ENCODE results near the gene GTF3C5.

The GTF3C5 gene

DNA sequence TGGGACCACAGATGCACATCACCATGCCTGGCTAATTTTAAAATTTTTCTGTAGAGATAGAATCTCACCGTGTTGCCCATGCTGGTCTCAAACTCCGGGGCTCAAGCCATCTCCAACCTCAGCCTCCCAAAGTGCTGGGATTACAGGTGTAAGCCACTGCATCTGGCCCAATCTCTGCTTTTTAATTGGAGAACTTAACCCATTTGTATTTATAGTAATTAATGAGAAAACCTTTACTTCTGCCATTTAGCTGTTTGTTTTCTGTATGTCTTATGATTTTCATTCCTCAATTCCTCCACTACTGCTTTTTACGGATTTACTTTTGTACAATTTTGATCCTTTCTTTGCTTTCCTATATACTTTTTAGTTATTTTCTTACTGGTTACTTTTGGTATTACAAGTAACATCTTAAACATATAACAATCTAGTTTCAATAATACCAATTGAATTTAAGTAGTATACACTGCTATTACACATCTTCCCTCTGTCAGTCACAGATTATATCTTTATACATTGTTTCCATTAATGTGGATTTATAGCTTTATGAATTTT lies 64.1 kb downstream of the GTF3C5 start:
- no peak for DNase-seq

DNA sequence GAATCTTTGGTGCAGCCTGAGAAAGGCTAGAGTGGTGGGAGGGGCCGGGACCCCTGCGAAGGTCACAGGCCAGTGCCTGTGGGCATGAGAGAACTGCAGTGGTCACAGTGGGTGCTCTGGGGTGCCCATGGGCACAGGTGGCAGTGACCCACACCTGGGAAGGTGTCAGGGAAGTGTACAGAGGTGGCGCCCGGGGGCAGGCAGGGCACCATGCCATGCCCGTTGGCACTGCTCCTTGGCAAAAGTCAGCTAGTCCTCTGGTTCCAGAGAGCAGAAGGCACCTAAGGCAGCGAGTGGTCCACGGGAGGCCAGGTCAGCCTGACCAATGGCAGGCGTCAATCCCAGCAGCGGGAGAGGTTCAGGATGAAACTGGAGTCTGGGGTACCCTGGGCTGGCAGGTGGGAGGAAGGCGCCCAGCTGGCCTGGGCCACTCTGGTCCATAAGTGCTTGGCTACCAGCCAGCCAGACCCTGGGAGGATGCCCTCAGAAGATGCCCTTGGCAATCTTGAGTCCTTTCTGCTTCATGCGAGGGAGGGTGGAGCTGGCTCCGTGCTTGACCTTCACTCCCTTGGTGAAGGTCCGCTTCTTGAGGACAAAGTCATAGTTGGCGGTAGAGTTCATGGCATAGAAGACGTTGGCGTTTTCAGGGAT lies 67.4 kb downstream of the GTF3C5 start:
- DNase-seq: no peak

DNA sequence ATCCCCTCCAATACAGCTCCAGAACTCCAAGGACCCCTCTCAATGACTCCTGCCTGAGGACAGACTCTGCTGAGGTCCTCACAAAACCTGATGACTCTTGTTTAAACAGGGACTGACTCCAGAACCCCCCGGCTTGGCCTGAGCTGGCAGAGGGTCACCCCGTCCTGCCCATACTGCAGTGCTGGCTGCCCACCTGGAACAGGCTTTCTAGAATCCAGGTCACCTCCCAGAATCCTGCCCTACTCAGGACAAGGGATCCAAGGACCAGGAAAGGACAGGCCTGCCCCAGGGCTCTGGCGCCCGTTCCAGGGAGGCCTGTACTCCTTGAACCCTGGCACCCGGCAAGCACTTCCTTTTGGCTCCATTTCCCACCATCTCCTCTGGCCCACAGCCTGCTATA lies 68.1 kb downstream of the GTF3C5 start:
- no peak for DNase-seq

DNA sequence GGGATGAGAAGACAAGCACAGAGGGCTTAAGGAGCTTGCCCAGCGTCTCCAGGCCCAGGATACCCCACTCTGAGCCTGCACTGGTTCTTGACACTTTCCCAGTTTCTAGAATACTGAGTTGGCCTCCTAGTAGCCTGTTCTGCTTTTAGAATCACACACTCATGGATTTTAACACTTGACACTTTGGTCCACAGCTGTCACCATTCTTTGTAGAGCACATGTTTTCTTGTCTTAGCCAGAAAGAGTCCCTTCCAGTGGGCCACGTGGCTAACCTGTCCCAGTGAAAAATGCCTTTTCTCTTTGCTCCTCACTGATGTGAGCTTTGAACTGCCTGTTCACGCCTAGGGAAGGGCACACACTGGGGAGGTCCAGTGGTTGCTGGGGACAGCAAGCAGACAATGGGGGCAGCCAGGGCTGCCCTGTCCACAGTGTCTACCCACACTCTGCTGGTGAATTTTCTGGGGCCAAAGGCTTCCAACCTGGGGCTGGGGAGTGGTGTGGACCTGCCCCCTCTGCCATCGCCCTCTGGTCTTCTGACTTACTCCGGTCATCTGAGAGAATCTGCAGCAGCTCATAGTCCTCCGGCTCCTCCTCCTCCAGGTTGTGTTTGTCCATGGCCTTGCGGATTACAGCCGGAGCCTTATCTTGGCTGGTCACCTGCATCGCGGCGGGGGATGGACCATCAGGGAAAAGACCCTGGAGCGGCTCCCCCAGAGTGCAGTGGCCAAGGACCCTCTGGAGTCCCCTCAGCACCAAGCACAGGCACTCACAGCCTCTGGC lies 69.1 kb downstream of the GTF3C5 start:
- DNase-seq: no peak

DNA sequence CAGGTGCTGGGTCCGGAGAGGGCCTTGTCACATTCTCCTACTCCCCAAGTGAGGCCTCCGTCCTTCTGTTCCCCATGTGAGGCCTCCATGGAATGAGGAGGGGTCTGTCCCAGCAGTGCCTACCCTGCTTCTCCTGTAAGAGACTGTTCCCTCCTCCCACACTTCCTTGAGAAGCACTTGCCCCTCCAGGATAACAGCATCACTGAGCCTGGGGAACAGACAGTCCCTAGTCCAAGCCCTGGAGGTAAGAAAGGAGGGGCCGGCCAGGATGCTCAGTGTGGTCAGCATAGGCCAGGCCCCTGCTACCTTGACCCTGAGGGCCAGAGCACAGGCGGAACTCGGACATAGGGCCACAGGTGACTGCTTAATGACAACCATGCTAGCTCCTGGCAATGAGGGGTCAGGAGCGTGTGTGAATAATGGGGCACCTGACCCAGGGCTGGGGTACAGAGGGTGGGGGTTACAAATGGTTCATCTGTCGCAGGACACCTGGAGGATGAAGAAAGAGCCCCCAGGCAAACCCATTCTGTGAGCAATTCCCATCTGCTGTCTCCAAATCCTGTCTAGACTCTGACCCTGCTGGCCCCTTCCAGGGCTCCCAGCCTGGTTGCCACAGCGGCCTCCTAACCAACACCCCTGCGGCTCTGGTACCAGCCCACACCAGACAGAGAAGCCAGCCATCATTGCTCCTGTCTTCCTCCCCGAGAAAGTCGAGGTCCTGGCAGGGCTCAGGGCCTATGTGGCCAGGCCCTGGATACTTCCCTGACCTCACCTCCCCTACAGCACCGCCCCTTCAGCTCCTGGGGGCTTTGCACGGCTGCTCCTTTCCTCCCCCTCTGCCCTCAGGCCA lies 69.9 kb downstream of the GTF3C5 start:
- no peak for DNase-seq

GRCh38 chr9:133101356-133102189 lies 70.8 kb downstream of the GTF3C5 start:
- DNase-seq: no peak

- DNase-seq: no peak
Measured at GRCh38 chr9:133102190-133103021, 71.6 kb downstream of the GTF3C5 start.

DNA sequence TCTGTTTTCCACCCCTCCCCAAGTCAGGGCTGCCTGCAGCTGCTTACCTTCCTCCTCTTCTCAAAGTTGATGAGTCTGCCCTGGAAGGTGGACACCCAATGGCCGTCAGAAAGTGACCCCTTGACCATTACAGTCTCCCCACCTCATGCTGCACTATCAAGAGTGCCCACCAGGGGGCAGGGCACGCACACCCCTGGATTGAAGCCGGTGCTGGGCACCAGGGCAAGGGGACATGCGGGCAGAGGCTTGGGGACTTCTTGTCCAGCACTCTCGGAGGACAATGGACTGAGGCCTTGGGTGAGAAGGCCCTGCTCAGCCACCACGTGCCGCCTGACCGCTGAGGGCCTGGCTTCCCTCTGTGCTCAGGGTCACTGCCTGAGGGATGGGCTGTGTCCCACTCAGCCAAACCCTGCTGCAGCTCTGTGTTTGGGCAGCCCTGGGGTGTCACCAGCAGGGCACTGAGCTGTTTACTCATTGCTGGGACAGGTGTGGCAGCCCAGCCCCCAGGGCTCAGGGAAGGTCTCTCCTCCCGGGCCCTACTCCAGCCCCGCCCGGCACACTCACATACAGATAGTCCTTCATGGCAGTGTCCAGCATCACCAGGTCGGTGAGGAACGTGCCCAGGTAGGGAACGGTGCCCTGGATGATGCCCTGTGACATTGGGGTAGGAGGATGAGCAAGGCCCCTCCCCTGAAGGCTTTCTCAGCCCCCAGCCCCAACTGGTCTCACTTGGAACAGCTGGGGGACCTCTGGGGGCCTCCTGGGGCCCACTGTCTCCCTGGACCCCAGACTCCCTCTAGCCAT lies 72.6 kb downstream of the GTF3C5 start:
- DNase-seq: peak; percentile 70 to 80 (median 71)

DNA sequence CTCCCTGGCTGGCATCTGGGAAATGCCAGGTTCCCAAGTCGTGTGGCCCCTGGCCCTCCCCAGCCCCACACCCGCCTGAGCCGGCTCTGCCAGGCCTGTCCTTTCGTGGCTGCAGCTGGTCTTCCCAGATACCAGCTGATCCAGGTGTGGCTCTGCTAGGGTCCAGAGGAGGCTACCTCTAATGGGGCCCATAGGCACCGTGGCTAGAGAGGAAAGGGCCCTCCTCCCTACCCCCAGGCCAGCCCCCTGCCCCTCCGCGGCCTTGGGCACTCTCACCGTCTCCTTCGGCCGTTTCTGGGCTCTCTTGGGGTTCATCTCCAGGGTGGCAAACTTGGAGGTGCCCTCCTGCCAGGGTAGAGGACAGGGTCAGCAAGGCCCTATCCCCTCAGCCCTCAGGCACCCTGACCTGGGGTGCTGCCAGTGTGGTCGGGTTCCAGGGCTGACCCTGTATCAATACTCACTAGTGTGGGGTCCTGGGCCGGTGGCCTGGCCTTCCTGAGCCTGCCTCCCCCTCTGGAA lies 73.2 kb downstream of the GTF3C5 start:
- no peak for DNase-seq

DNA sequence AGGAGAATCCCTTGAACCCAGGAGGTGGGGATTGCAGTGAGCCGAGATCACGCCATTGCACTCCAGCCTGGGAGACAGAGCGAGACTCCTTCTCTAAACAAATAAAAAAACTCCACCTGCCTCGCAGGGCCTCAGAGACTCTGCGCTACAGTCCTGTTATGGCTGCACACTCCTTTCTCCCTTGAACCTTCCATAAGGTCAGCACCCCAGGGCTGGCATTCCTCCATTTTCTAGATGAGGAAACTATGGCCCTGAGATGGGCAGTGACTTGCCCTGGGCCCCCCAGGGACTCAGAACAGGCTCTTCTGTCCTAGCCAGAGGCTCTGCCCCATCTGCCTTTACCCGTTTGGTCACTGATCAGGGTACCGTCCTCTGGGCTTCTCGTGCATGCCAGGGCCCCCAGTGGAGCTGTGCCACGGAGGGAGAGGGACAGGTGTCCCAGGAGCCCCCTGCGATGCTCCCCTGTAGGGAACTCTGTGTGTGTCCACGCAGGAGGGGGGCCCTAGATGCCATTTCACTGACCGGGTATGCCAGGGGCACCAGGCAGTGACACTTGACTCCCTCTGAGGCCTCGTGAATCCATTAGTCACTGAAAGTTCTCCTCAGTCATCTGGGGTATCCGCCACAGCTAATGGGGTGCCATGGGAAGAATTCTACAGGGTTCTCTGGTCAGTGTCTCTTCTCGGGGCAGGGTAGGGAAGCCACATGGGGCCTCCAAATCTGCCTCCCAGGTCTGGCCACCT lies 74.1 kb downstream of the GTF3C5 start:
- no peak for DNase-seq

DNA sequence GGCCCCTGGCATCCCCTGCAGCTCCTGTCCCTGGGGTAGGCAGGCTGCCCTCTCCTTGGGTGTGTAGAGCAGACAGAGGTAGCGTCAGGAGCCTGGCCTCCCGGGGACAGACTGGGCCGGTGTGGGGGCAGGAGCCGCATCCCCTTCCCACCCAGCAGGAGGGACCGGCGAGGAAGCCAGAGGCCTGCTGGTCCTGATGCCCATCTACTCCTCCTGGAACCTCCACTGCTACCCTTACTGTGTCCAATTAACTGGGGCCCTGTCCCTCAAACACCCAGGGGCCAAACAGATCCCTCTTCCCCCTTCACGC lies 74.6 kb downstream of the GTF3C5 start:
- no peak for DNase-seq

GRCh38 chr9:133106511-133107244 lies 75.9 kb downstream of the GTF3C5 start:
- DNase-seq: no peak

DNA sequence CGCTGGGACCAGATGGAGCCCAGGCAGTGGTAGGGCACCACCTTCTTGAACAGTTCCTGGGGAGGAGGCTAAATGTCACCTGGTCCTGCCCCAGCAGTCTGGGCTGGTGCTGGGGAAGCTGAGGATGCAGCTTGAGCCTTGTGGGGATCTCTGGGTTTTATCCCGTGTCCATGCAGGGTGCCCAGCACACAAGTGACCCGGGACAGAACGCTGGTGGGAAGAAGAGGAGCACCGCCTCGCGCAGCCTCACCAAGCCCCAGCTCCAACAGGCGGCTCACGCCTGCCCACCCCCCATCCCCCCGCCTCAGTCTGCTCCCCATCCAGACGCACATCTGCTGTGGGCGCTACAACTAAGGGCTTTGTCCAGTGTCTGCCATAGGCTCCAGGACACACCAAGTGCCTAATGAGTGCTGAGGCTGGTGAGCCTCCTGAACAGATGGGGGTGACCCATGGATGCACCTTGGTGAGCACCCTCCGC lies 76.5 kb downstream of the GTF3C5 start:
- DNase-seq: no peak
